ENCODE results near the gene HAL. TPM values are rescaled to one million over a fixed set of nuclear protein-coding genes. Genes with fewer than 3 reads are reported as not detected.

HAL gene
- total and polyA plus RNA-seq, 2 donors (not counting 1 experiment from before 2014, with no cell fraction given), result 1.3 to 4.8 TPM

DNA sequence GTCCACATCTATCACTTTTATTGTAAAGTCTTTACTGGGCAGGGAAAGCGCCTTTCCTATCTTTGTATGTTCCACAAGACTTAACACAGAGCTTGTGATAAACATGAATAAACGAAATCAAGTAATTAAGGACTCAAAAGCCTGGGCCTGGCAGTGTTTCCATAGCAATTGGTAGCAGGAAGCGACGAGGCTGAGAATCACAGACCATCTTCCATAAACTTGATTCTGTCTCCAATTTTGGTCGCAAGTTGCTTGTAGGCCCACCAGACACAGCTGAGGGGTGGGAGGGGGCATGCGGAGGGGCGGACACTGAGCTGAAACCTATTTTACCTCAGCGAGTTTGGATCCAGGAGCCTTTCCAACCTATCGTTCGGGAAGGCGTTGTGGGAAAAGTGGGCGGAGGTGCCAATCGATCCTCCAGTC, 54.0 kb downstream of the HAL start:
- DNase-seq, result no peak
- Histone ChIP-seq H3K4me1 (ENCODE audit: control insufficient read depth in 2 of 2, insufficient read depth in 2 of 2, low read length in 2 of 2) (peaks cover 9 to 11% of the 10 kb centered on the region in 2 donors), H4K20me1 (ENCODE audit: control insufficient read depth, insufficient read depth, low read length, poor library complexity, severe bottlenecking) (no peaks in the 10 kb centered on the region), H2AFZ (ENCODE audit: insufficient read depth, low read depth, low read length, poor library complexity, severe bottlenecking) (peak overlapping the region; percentile 98), H3K4me2 (replicated peaks; ENCODE audit: low read depth, low read length, poor library complexity, severe bottlenecking) (peak overlapping the region; percentile 79), H3K4me3 (ENCODE audit: control extremely low read depth in 1 of 5, extremely low read depth in 1 of 5, insufficient read depth in 1 of 5, low read depth in 2 of 5, low read length in 4 of 5) (peak overlapping the region; percentile 38 to 94 (median 85)), H3K27ac (ENCODE audit: low read length in 2 of 2) (peak overlapping the region; percentile 71 to 87), H3K27me3 (replicated peaks in 1 of 4; ENCODE audit: control extremely low read depth in 1 of 4, control insufficient read depth in 3 of 4, insufficient read depth in 4 of 4, low read length in 3 of 4) (no peaks in the 10 kb centered on the region), H3K9me3 (ENCODE audit: control extremely low read depth in 1 of 3, control insufficient read depth in 2 of 3, insufficient read depth in 1 of 3, low read length in 2 of 3) (peaks cover 0 to 1% (median 0%) of the 10 kb centered on the region in 3 donors), H3K36me3 (replicated peaks in 1 of 2; ENCODE audit: control extremely low read depth in 1 of 2, control insufficient read depth in 1 of 2, extremely low read depth in 1 of 2, insufficient read depth in 2 of 2, low read length in 1 of 2) (no peaks in the 10 kb centered on the region), H3K9ac (ENCODE audit: low read length) (peak overlapping the region; percentile 92), H3K79me2 (ENCODE audit: control insufficient read depth, insufficient read depth, low read length) (no peaks in the 10 kb centered on the region)
- POLR2A ChIA-PET, result interaction anchor here (0.9 to 1.0 kb wide), 3 partner anchors 329 to 461 kb away, joined by 3 read pairs; no protein-coding TSS in a partner anchor
- CTCF ChIA-PET, result interaction anchor here (0.6 to 3.3 kb wide), 7 partner anchors 23 to 577 kb away, joined by 3 to 24 read pairs (median 4); partner anchors contain the start of gene LTA4H
- Mint-ChIP-seq H3K9me3 (ENCODE audit: insufficient read depth) (no peaks in the 10 kb centered on the region), H3K4me1 (peaks cover 10% of the 10 kb centered on the region), H3K27ac (peak overlapping the region; percentile 92), H3K27me3 (no peaks in the 10 kb centered on the region), H3K4me3 (peak overlapping the region; percentile 98)
- WGBS (ENCODE audit: insufficient coverage), result 0% methylated on average over 4 of the region's 13 CpGs
- no peak for TF ChIP-seq EZH2 (IDR thresholded peaks at IDR 0.05; ENCODE audit: borderline replicate concordance, insufficient read depth, low read depth, low read length, poor library complexity, severe bottlenecking)
- TF ChIP-seq, protein P1, sequence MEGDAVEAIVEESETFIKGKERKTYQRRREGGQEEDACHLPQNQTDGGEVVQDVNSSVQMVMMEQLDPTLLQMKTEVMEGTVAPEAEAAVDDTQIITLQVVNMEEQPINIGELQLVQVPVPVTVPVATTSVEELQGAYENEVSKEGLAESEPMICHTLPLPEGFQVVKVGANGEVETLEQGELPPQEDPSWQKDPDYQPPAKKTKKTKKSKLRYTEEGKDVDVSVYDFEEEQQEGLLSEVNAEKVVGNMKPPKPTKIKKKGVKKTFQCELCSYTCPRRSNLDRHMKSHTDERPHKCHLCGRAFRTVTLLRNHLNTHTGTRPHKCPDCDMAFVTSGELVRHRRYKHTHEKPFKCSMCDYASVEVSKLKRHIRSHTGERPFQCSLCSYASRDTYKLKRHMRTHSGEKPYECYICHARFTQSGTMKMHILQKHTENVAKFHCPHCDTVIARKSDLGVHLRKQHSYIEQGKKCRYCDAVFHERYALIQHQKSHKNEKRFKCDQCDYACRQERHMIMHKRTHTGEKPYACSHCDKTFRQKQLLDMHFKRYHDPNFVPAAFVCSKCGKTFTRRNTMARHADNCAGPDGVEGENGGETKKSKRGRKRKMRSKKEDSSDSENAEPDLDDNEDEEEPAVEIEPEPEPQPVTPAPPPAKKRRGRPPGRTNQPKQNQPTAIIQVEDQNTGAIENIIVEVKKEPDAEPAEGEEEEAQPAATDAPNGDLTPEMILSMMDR (IDR thresholded peaks at IDR 0.05), result no peak
- no peak for ATAC-seq (ENCODE audit: low read depth)
- intact Hi-C loops (cut with micrococcal nuclease), result loop anchor here (2.0 to 5.0 kb wide), 6 partner anchors 57 to 940 kb away; partner anchors contain the start of genes LTA4H, NDUFA12 and SNRPF

DNA sequence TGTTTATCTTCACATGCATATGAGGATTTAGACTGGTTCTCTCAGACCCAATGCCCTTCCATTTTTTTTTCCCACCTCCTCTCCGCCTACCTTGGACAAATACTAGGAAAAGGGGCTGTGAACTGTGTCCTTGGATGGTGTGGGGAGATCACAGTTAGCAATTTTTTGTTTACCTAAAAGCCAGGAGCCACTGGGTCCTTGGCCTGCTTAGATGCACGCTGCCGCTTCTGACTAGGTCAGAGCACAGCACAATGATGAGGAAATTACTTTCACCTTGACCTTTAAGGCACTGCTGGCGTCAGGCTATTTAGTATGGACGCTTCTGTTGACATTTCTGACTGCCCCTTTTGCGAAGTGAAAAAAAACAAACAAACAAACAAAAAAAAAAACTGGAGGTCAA, 55.6 kb downstream of the HAL start:
- Histone ChIP-seq H3K36me3 (replicated peaks in 1 of 2; ENCODE audit: control extremely low read depth in 1 of 2, control insufficient read depth in 1 of 2, extremely low read depth in 1 of 2, insufficient read depth in 2 of 2, low read length in 1 of 2) (no peaks in the 10 kb centered on the region), H3K27me3 (replicated peaks in 1 of 4; ENCODE audit: control extremely low read depth in 1 of 4, control insufficient read depth in 3 of 4, insufficient read depth in 4 of 4, low read length in 3 of 4) (no peaks in the 10 kb centered on the region), H4K20me1 (ENCODE audit: control insufficient read depth, insufficient read depth, low read length, poor library complexity, severe bottlenecking) (no peaks in the 10 kb centered on the region), H3K4me2 (replicated peaks; ENCODE audit: low read depth, low read length, poor library complexity, severe bottlenecking) (no peak overlapping the region), H2AFZ (ENCODE audit: insufficient read depth, low read depth, low read length, poor library complexity, severe bottlenecking) (no peak overlapping the region), H3K4me1 (ENCODE audit: control insufficient read depth in 2 of 2, insufficient read depth in 2 of 2, low read length in 2 of 2) (peaks cover 9 to 11% of the 10 kb centered on the region in 2 donors), H3K9me3 (ENCODE audit: control extremely low read depth in 1 of 3, control insufficient read depth in 2 of 3, insufficient read depth in 1 of 3, low read length in 2 of 3) (peaks cover 0 to 1% (median 0%) of the 10 kb centered on the region in 3 donors), H3K9ac (ENCODE audit: low read length) (no peak overlapping the region), H3K4me3 (ENCODE audit: control extremely low read depth in 1 of 5, extremely low read depth in 1 of 5, insufficient read depth in 1 of 5, low read depth in 2 of 5, low read length in 4 of 5) (no peak overlapping the region), H3K27ac (ENCODE audit: low read length in 2 of 2) (no peak overlapping the region), H3K79me2 (ENCODE audit: control insufficient read depth, insufficient read depth, low read length) (no peaks in the 10 kb centered on the region)
- ChIA-PET CTCF (no interaction called here), POLR2A (no interaction called here)
- 100% methylated on average over 2 of the region's 6 CpGs for WGBS (ENCODE audit: insufficient coverage)
- DNase-seq (no peak), ATAC-seq (ENCODE audit: low read depth) (no peak)
- no peak overlapping the region for H3K27ac Mint-ChIP-seq
- intact Hi-C loops (cut with micrococcal nuclease), result loop anchor here (5.0 kb wide), 2 partner anchors 467 to 938 kb away; partner anchors contain the start of gene NDUFA12
- H3K27me3 Mint-ChIP-seq, result no peaks in the 10 kb centered on the region
- TF ChIP-seq EZH2 (IDR thresholded peaks at IDR 0.05; ENCODE audit: borderline replicate concordance, insufficient read depth, low read depth, low read length, poor library complexity, severe bottlenecking), result no peak
- TF ChIP-seq, protein P1 (IDR thresholded peaks at IDR 0.05), result no peak
- no peak overlapping the region for H3K4me3 Mint-ChIP-seq
- peaks cover 10% of the 10 kb centered on the region for H3K4me1 Mint-ChIP-seq
- H3K9me3 Mint-ChIP-seq (ENCODE audit: insufficient read depth), result no peaks in the 10 kb centered on the region
